ENCODE results near the gene PADI6.

PADI6 gene

DNA sequence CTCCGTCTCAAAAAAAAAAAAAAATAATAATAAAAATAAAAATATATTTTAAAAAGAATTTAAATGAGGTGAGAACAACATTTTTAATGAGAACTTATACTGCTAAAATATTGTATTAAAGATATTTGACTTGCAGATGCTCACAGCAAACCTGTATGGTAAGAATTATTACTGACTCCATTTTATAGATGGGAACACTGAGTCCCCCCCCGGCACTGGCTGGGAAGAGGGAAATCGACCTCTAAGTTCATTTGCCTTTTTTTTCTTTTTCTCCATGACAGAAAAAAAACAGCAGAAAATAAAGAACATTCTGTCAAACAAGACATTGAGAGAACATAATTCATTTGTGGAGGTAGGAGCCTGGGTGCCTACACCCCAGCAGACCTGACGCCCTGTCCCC is 13.4 kb upstream of the PADI6 start:
- DNase-seq = no peak

DNA sequence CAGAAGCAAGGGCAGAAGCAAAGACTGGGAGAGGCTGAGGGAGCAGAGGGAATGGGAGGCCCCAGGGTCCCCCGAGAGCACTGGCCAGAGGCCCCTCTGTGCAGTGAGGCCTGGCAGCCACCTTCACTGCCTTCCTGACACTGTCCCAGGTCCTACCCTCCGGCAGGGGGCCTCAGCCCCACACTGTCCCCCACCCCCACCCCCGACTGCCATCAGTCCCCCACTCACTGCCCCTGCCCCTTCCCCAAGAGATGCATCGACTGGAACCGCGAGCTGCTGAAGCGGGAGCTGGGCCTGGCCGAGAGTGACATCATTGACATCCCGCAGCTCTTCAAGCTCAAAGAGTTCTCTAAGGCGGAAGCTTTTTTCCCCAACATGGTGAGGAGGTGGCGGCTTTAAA is 13.0 kb upstream of the PADI6 start:
- DNase-seq = no peak

DNA sequence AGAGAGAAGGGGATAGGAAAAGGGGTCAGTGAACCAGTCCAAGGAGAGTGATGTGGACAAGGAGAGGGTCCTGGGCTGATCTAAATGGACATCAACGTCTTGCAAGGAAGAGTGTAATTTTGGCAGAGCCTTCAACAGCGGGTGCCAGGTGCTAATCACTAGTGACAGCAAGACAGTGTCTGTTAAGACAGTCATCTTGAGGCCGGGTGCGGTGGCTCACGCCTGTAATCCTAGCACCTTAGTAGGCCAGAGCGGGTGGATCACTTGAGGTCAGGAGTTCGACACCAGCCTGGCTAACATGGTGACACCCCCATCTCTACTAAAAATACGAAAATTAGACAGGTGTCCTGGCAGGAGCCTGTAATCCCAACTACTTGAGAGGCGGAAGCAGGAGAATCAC is 12.2 kb upstream of the PADI6 start:
- DNase-seq = no peak

DNA sequence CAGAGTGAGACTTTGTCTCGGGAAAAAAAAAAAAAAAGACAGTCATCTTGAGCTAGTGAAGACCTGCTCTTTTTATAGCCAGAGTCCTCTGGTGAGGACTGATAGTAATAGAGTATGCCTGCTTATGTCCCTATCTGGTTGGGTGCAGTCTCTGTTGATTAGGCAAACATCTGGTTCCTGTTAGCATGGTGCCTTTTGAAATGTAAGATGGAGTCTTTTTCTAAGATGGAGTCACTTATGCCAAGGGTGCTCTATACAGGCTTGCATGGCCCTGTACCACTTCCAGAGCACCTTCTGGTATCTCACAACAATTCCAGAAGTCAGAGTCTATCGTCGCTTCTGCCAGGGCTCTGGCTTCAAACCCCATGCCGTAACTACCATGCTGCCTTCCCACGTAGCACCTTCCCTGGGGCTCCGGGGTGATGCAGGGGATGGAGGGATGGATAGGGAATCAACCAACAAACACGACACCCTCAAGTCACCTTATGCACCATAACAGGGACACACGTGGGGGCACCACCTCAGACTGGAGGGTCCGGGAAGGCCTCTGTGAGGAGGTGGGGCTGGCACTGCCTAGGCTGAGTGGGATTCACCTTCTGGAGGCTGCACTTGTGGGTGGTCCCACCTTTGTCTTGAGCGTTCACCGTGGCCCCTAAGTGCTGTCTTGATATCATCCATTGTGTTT is 11.6 kb upstream of the PADI6 start:
- no peak for DNase-seq

DNA sequence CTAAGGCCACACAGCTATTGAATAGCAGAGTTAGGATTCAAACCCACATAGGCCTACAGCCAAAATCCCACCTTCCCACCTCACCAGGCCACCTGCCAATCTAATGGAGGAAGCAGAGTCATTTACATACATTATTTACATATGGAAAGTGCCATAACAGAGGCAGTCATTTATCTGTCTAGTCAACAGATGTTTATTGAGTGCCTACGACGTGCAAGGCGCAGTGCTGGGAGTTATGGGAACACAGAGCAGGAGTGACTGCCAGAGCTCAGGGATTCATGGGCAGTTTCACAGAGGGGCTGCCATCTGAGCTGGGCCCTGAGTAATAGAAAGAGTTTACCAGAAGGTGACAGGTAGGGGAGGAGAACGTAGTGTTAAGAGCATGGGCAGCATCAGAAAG is 10.3 kb upstream of the PADI6 start:
- DNase-seq = no peak

DNA sequence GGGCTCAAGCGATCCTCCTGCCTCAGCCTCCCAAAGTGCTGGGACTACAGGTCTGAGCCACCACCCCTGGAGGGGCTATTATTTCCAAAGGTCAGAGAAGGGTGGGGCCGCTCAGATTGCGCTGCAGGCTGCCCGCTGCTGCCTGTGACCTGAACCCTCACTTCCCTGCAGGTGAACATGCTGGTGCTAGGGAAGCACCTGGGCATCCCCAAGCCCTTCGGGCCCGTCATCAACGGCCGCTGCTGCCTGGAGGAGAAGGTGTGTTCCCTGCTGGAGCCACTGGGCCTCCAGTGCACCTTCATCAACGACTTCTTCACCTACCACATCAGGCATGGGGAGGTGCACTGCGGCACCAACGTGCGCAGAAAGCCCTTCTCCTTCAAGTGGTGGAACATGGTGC is 8.6 kb upstream of the PADI6 start:
- DNase-seq = no peak

DNA sequence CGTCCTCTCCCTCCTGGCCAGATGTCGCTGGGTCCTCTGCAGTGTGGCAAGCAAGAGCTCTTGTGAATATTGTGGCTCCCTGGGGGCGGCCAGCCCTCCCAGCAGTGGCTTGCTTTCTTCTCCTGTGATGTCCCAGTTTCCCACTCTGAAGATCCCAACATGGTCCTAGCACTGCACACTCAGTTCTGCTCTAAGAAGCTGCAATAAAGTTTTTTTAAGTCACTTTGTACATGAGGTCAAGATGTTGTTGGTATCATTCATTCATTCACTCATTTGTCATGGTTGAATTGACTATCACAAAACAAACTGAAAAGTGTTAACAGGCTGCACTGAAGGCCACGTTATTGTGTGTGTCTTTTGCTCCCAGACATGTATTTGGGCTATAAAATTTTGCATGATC is 8.2 kb upstream of the PADI6 start:
- DNase-seq = no peak

DNA sequence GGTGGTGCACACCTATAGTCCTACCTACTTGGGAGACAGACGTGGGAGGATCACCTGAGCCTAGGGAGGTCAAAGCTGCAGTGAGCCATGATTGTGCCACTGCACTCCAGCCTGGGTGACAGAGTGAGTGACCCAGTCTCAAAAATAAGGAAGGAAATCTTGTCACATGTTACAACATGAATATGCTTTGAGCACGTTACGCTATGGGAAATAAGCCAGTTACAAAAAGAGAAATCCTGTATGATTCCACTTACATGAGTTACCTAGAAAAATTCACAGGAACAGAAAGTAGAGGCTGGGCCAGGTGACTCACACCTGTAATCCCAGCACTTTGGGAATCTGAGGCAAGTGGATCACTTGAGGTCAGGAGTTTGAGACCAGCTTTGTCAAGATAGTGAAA is 6.7 kb upstream of the PADI6 start:
- no peak for DNase-seq

DNA sequence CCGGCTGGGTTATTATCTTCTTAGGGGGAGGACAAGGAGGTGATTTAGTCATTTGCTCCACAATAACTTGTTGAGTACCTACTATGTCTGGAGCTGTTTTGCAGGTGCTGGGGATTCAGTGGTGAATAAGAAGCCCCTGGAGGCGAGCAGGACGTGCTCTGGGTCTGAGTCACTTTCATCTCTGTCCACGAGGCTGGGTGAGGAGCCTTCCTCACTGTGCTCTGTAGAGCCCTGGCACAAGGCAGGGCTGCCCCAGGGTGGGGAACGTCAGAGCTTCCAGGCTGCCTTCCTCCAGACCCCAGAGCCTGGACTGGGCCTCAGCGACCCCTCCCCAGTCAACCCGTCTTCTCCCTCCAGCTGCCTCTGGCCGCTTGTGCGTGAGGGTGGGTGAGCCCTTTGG is 2.5 kb upstream of the PADI6 start:
- DNase-seq = peak; percentile 35

DNA sequence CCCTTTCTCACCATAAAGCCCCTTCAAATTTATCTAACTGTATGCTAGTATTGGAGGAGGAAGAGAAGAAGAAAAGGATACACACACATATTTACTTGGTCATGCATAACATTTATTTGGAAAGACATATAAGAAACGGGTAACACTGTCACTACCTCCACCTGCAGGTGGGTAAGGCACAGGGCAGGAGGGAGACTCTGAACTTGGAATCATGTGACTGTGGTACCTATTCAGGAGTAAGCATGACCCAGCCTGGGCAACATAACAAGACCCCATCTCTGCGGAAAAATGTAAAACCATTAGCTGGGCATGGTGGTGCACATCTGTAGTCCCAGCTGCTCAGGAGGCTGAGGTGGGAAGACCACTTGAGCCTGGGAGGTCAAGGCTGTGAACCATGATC is 1.4 kb upstream of the PADI6 start:
- DNase-seq = no peak

DNA sequence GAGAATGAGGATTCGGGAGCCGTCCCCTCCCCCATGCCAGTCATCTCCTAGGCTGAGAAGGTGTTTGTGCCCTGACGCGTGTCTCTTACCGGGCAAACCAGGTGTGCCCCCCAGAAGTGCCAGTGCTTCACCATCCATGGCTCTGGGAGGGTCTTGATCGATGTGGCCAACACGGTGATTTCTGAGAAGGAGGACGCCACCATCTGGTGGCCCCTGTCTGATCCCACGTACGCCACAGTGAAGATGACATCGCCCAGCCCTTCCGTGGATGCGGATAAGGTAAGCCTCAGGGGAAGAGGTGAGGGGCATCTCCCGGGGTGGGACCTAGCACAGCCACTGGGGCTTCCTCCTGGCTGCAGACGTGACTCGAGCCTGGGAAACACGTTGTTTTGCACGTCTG is 959 bp downstream of the PADI6 start:
- no peak for DNase-seq

DNA sequence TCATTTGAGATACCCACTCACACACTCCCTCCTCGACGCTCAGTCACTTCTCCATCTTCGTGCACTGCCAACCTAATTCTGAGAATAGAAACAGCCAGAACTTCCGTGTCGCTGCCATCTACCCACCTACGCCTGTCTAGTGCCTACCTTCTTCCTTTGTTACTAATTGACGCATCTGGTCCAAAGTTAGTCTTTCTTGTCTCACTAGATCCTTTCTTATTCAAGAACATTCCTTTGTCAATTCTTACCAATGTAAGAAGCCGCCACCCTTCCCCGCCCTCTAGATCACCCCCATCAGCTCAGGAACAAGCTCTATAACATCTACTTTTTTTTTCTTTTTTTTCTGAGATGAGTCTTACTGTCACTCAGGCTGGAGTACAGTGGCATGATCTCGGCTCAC is 3.7 kb downstream of the PADI6 start:
- no peak for DNase-seq

DNA sequence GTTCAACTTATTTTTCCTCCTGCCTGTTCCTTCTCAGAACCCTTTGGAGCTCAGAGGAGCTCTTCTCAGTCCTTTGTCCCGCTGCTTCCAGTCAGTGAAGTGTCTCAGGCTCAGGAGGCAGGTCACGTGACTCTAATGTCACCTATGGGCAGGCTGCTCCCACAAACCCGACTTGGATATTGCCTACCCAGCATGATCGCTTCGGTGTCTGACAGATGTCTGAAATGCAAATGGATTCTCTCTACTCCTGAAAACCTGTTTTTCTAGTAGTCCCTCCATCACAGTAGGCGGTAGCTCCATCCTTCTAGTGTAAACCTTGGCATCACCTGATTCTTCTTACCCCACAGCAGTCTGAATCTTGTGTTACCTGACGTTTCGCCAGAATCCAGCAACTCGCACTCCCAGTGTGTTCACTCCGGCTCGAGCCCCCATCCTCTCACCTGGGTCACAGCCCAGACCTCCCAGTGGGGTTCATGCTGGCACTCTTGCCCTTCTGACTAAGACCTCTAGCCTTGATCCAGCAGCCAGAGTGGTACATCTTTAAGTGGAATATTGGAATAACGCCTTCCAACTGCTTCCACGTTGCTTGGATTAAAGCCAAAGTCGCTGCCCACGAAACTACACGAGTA is 5.4 kb downstream of the PADI6 start:
- no peak for DNase-seq

DNA sequence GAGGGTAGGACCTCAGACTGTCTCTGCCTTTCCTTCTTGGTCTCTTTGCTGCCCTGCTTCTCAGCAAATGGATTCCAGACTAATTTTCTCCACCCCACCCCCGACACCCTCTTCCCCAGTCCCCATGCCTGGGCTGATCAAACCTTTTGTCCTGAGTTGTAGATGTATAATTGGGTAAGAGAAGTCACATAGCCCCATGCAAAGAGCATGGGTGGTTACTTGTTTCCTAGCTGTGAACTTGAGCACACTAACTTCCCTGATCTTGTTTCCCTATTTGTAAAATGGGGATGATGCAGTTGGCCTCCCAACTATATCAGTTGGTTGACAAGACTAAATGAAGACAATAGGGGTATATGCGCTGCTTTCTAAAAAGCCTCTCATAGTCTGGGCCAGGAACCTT is 9.2 kb downstream of the PADI6 start:
- DNase-seq = no peak

DNA sequence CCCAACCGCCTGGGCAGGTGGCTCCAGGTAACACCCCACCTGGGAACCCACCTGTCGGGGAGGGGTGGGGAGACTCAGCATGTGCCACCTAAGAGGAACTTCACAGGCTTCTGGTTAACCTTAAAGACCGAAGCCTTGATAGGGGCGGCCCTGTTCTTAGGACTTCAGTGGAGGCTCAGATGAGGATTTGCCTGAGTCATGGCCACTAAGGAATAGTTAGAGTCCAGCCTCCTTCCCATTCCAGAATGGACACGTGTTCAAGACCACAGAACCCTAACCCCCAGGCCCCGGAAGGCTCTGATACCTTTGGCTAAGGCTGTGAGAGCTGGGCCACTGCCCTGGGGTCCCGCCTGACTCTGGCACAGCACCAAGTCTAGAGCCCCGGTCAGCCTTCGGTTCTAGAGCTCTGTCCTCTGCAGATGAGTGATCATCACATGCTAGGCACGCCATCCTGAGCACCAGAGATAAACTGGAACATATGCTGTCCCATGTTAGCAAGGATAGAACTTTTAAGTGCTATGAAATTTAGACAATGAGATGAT is 20.3 kb downstream of the PADI6 start:
- DNase-seq = no peak

DNA sequence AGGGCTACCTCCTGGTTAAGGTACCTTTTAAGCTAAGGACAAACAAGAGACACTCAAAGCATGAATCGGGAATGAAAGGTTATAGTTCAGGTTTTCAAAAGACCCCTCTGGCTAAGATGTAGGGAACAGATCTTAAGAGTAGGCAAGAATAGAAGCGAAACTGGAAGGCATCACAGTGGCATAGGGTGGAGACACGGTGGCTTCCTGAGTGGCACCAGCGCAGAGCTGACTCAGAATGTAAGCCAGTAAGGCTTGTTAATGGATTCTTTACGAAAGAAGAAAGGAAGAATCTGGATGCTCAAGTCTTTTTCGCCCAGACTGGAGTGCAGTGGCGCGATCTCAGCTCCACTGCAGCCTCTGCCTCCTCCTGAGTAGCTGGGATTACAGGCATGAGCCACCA is 21.2 kb downstream of the PADI6 start:
- no peak for DNase-seq

DNA sequence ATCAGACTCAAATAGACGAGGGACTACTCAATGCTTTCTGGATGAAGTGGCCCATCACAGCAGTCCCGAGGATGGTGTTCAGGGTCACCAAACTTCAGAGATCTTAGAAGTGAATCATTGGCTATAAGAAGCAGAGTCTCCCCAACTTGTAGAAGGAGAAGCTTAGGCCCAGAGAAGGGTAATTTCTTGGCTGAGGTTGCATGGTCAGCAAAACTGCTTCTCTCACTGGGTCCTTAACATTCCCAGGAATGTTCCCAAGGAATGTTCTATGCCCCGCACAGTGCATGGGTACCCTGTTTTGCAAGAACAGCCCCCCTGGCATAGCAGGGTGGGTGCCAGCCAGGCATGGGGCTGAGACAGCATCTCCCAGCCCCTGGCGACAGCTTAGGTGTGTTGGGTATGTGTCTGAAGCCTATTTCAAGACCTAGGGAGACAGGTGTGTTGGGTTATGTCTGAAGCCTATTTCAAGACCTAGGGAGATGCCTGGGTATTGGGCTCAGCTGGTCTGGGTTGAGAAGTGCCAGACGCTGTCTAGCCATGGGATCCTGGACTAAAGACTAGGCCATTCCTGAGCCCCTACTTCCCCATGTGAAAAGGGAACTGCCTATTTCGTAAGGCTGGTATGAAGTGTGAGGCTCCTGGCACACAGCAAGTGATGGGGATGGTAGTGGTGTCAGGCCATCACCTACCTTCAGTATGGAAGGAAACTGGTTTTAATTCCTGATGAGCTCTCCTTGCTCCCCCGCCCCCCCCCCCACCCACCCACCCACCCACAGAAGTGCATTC is 26.1 kb downstream of the PADI6 start:
- DNase-seq = no peak

DNA sequence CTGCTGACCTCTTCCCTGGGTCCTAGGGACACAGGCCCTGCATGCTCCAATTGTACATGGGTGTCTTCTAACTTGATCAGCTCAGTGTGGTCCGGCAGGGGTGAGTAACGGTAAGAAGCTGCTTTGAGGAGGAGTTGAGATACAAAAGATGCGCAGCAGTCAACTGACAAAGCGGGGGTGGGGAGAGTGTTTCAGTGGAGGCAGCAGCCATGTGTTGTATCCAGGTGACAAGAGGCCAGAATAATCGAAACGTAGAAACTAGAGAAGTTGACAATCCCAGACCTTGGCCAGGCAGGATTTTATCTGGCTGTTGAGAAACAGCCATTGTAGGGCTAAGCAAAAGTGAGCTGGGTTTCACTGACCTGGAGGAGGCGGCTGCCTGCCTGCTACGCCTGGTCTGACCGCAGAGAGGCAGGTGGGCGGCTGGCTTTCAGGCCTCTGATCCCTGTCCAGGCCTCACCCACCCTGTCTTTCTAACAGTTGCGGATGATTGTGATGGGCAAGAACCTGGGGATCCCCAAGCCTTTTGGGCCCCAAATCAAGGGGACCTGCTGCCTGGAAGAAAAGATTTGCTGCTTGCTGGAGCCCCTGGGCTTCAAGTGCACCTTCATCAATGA is 28.8 kb downstream of the PADI6 start:
- DNase-seq = no peak

DNA sequence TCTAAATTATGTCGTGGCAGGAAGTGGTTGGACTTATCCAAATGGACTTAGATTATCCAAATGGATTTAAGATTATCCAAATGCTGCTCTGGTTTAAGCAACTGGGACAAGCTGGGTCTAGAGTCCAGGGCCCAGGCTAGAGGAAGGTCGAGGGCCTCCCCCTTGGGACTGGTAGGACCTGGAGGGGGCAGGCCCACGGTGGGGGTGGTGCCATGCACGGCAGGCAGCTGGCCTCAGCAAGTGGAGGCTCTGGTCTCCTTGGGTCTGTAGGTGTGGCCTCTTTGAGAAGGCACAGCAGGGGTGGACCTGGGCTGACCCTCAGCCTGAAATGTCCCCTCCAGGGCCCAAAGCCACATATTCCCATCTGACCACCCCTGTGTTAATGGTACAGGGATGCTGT is 29.8 kb downstream of the PADI6 start:
- DNase-seq = no peak

DNA sequence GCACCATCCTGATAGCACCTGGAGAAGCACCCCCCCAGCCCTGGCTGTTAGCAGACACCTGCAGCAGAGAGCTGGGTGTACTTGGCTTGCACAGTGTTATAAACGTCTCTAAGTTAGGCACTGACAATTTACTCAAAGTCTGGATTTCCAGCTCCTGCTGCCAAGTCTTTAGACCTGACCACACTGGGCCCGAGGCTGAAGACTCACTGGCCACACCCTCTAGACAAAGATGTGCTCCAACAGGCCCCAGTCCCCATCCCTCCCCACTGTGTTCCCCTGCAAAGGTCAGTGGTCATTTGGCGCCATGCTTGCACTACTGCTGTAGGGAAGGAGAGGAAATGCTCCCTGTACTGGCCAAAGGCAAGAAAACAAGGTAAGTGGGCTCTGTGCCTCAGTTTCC is 31.1 kb downstream of the PADI6 start:
- DNase-seq = no peak

DNA sequence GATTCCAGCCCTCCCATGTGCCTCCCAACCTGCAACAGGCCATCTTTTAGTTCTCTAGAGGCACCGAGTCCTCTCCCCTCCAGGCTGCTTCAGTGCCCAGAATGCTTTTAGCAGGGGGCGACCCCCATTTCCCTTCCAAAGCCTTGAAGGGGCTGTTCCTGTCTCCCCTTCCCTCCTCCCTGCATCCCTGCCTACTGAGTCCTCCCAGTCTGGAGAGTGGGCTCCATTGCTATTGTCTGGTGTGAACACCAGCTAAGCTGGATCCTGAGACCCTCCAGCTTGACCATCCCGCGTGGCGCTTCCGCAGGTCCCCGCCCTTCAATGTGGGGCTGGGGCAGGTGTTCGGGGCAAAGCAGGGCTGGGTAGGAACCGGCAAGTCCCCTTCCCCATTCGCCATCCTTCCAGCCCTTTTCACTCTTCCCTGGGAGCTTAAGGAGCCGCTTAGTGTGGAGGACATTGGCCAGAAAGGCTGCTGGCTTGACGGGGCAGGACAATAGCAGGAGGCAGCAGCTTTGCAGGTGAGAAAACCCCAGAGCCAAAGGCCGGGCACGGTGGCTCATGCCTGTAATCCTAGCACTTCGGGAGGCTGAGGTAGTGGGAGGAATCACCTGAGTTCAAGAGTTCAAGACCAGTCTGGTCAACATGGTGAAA is 32.2 kb downstream of the PADI6 start:
- no peak for DNase-seq

DNA sequence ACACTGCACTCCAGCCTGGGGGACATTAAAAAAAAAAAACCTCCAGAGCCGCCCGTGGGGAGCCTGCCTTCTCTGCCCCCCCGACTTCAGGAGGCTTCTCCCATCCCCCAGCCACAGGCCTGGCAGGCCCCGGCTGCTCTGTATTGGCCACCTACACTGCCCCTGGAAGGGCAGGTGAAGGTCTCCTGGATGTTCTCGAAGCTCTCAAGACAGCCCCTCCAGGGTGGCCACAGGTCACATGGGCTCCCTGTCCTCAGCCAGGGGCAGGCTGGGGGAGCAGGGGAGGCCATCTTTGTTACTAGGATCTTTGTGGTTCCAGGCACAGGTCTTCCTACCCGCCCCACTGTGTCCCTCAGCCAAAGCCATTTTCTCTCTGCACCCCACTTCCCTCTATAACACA is 32.8 kb downstream of the PADI6 start:
- no peak for DNase-seq
